ENCODE results near the gene ILF2. TPM values are rescaled to one million over a fixed set of nuclear protein-coding genes. Genes with fewer than 3 reads are reported as not detected.

The ILF2 gene
- total and polyA plus RNA-seq, 2 of the 13 experiments (the other 11 are each of a cell fraction or from before 2014, with no cell fraction given), result 292 to 366 TPM

- TF ChIP-seq AKAP8 (CRISPR knock-in tag; IDR thresholded peaks at IDR 0.05), result no peak
- TF ChIP-seq ZNF761 (CRISPR knock-in tag; conservative IDR thresholded peaks at IDR 0.05), result peak; percentile 56; the same call in 1 of the 2 replicates
- TF ChIP-seq ELK4 (CRISPR knock-in tag; IDR thresholded peaks at IDR 0.05; ENCODE audit: borderline replicate concordance), result no peak
- 0 out of 2 replicates have a peak, but pooled peaks have one; percentile 29 for TF ChIP-seq ZNF567 (CRISPR knock-in tag; IDR thresholded peaks at IDR 0.05; ENCODE audit: borderline replicate concordance)
- no peak for TF ChIP-seq NONO (IDR thresholded peaks at IDR 0.05)
- TF ChIP-seq NONO (CRISPR knock-in tag; conservative IDR thresholded peaks at IDR 0.05), result no peak
- TF ChIP-seq ZNF296 (CRISPR knock-in tag; conservative IDR thresholded peaks at IDR 0.05), result no peak
- no peak for TF ChIP-seq ZNF318 (CRISPR knock-in tag; IDR thresholded peaks at IDR 0.05)
- 0 out of 2 replicates have a peak, but pooled peaks have one; percentile 8 for TF ChIP-seq SMYD3 (CRISPR knock-in tag; IDR thresholded peaks at IDR 0.05)
- TF ChIP-seq ZNF574 (CRISPR knock-in tag; IDR thresholded peaks at IDR 0.05), result no peak
- peak; percentile 5; the same call in 1 of the 2 replicates for TF ChIP-seq ZNF816 (CRISPR knock-in tag; IDR thresholded peaks at IDR 0.05; ENCODE audit: borderline replicate concordance)
- no peak for TF ChIP-seq PRDM4 (CRISPR knock-in tag; IDR thresholded peaks at IDR 0.05; ENCODE audit: borderline replicate concordance)
These were observed 435 bp downstream of the ILF2 start (continued) for GRCh38 chr1:153670257-153670858.
